Endometrial microvascular endothelial cells (primary cell): ENCODE data around the gene PAN3. TPM values are rescaled to one million over a fixed set of nuclear protein-coding genes. Genes with fewer than 3 reads are reported as not detected.
"Not testable (repeated sequence)": the region's sequence is repeated elsewhere in the genome, so short reads cannot be mapped to it uniquely, and the experiment has no call there.

Experiments
- in situ Hi-C: cut with HindIII; loops from 2 replicates; pipeline ENCODE4 v1.10.0; 2017; ENCODE audit warnings: low sequenced_read_pairs, low pct_unique_long_range_greater_than_20kb; ENCODE audit errors: inconsistent ontology term
- total RNA-seq: library from RNA; depleted of rRNA; stranded (reverse); fragments of >200 nt; gene quantifications from one replicate; pipeline ENCODE4 v1.2.3, GENCODE V29; 2015; ENCODE audit errors: inconsistent ontology term

PAN3 gene
- total RNA-seq, 1 donor from 2014 or later: 18.1 TPM

GRCh38 chr13:28129911-28130693 lies 8.2 kb upstream of the PAN3 start:
- in situ Hi-C loops: no loop called here

GRCh38 chr13:28131646-28132045 lies 6.7 kb upstream of the PAN3 start:
- in situ Hi-C loops: no loop called here

- in situ Hi-C loops: no loop called here
Observed at GRCh38 chr13:28136916-28137315, 1.4 kb upstream of the PAN3 start.

GRCh38 chr13:28137596-28137995 lies 749 bp upstream of the PAN3 start:
- in situ Hi-C loops: no loop called here

GRCh38 chr13:28138756-28139470 lies 568 bp downstream of the PAN3 start:
- in situ Hi-C loops: no loop called here

GRCh38 chr13:28140433-28141125 lies 2.2 kb downstream of the PAN3 start:
- in situ Hi-C loops: no loop called here

- in situ Hi-C loops: not testable (repeated sequence)
Observed at GRCh38 chr13:28141542-28141941, 3.2 kb downstream of the PAN3 start.

GRCh38 chr13:28145049-28145448 lies 6.7 kb downstream of the PAN3 start:
- in situ Hi-C loops: no loop called here

- in situ Hi-C loops: no loop called here
Observed at GRCh38 chr13:28147495-28147894, 9.2 kb downstream of the PAN3 start.

GRCh38 chr13:28159057-28159456 lies 20.7 kb downstream of the PAN3 start:
- in situ Hi-C loops: no loop called here

GRCh38 chr13:28161370-28161769 lies 23.0 kb downstream of the PAN3 start:
- in situ Hi-C loops: no loop called here

GRCh38 chr13:28163587-28163986 lies 25.2 kb downstream of the PAN3 start:
- in situ Hi-C loops: no loop called here

- in situ Hi-C loops: no loop called here
Observed at GRCh38 chr13:28166257-28166656, 27.9 kb downstream of the PAN3 start.

GRCh38 chr13:28171266-28171665 lies 32.9 kb downstream of the PAN3 start:
- in situ Hi-C loops: no loop called here

- in situ Hi-C loops: no loop called here
Observed at GRCh38 chr13:28172947-28173346, 34.6 kb downstream of the PAN3 start.

GRCh38 chr13:28173793-28174192 lies 35.4 kb downstream of the PAN3 start:
- in situ Hi-C loops: no loop called here

- in situ Hi-C loops: no loop called here
Observed at GRCh38 chr13:28177327-28177726, 39.0 kb downstream of the PAN3 start.

GRCh38 chr13:28177877-28178276 lies 39.5 kb downstream of the PAN3 start:
- in situ Hi-C loops: no loop called here

GRCh38 chr13:28179974-28180373 lies 41.6 kb downstream of the PAN3 start:
- in situ Hi-C loops: no loop called here

- in situ Hi-C loops: no loop called here
Observed at GRCh38 chr13:28181413-28181812, 43.1 kb downstream of the PAN3 start.
